Right lobe of liver (tissue), 6 donors: ENCODE results near the gene ZNF107. TPM values are rescaled to one million over a fixed set of nuclear protein-coding genes. Genes with fewer than 3 reads are reported as not detected.

ENCODE experiments used
- ATAC-seq, 4 donors: fragments of 200-7000 bp; cut with Tn5 transposase; one replicate each; pipeline ENCODE4 v1.9.1; 2020; ENCODE audit warnings: mild to moderate bottlenecking in 4 of 4, moderate library complexity in 4 of 4
- DNase-seq, 3 donors: peaks; one replicate each; pipeline ENCODE4 v3.0.0-alpha.2; 2020
- H3K27ac ChIP-seq, 3 donors: fragments of 200-600 bp; one replicate each; pipeline ENCODE4 v1.8.0; 2022
- H3K27me3 ChIP-seq, 2 donors: fragments of 200-600 bp; one replicate each; pipeline ENCODE4 v1.8.0; 2022
- H3K36me3 ChIP-seq, 4 donors: fragments of 200-600 bp; sonication (generic) in 1 of 4; one replicate each; pipeline versions ENCODE4 v1.5.1 to v1.8.0; 2017 to 2022; ENCODE audit warnings: control low read depth in 1 of 4
- H3K4me1 ChIP-seq, 4 donors: fragments of 200-600 bp; sonication (generic) in 1 of 4; one replicate each; pipeline versions ENCODE4 v1.5.1 to v1.8.0; 2017 to 2022; ENCODE audit warnings: control low read depth in 1 of 4
- H3K4me3 ChIP-seq, 3 donors: fragments of 200-600 bp; one replicate each; pipeline ENCODE4 v1.8.0; 2022
- H3K9me3 ChIP-seq, 4 donors: fragments of 200-600 bp; sonication (generic) in 1 of 4; one replicate each; pipeline versions ENCODE4 v1.5.1 to v1.8.0; 2017 to 2022; ENCODE audit warnings: control low read depth in 1 of 4
- POLR2A ChIP-seq: fragments of 450-650 bp; IDR thresholded peaks from one replicate; pipeline ENCODE4 v1.6.1; 2017; ENCODE audit warnings: antibody characterized with exemption, mild to moderate bottlenecking
- WGBS: methylation state at CpG from one replicate; pipeline ENCODE4 v1.1.6; 2018; ENCODE audit warnings: low coverage, low lambda C conversion rate; ENCODE audit not compliant: insufficient coverage; ENCODE audit errors: missing lambda C conversion rate; 5-methylcytosine and 5-hydroxymethylcytosine counted together
- intact Hi-C, 2 donors: fragments of 100-400 bp; cut with DNase I; formaldehyde crosslinking; loops; one replicate each; pipeline versions ENCODE4 v1.11.2 to v1.14.1; 2022
- total RNA-seq, 6 experiments: library from RNA; depleted of rRNA in 2 of 6; stranded (reverse); fragments of >200 nt in 2 of 6; fragmentation: NEBNext Ultra II Directional in 3 of 6; extraction: Animal tissue kit (Norgen Biotek cat#: 25700) in 3 of 6; gene quantifications; one replicate each; pipeline versions ENCODE4 v1.1.0 to v1.2.4, GENCODE V29; 2016 to 2023
- TF ChIP-seq, protein P1 (sequence below), 4 donors: fragments of 200-600 bp in 3 of 4; fragments of 450-650 bp in 1 of 4; IDR thresholded peaks; one replicate each; pipeline versions ENCODE4 v1.5.1 to v1.8.0; 2016 to 2022; ENCODE audit warnings: antibody characterized with exemption in 4 of 4, mild to moderate bottlenecking in 2 of 4
- donor health status: DM: no; HTN: yes; CAD: no.
- donor health status: DM: no; HTN: no; CAD: no.
- donor health status: DM: no; HTN: no; CAD: no.
- donor health status: DM: no; HTN: yes; CAD: no.
- donor health status: DM: no; HTN: yes; CAD: no.

Gene ZNF107
- total RNA-seq, 6 experiments from 2014 or later: 1.2 to 2.0 (median 1.6) TPM

GRCh38 chr7:64625114-64626082, 40.5 kb upstream of the ZNF107 start:
- TF ChIP-seq, protein P1, sequence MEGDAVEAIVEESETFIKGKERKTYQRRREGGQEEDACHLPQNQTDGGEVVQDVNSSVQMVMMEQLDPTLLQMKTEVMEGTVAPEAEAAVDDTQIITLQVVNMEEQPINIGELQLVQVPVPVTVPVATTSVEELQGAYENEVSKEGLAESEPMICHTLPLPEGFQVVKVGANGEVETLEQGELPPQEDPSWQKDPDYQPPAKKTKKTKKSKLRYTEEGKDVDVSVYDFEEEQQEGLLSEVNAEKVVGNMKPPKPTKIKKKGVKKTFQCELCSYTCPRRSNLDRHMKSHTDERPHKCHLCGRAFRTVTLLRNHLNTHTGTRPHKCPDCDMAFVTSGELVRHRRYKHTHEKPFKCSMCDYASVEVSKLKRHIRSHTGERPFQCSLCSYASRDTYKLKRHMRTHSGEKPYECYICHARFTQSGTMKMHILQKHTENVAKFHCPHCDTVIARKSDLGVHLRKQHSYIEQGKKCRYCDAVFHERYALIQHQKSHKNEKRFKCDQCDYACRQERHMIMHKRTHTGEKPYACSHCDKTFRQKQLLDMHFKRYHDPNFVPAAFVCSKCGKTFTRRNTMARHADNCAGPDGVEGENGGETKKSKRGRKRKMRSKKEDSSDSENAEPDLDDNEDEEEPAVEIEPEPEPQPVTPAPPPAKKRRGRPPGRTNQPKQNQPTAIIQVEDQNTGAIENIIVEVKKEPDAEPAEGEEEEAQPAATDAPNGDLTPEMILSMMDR (IDR thresholded peaks at IDR 0.05): peak; percentile 69 to 89 (median 80)
- TF ChIP-seq POLR2A: no peak
- Histone ChIP-seq H3K9me3 (peaks cover 0 to 2% (median under 1%) of the 10 kb centered on the region in 4 donors), H3K4me1 (peaks cover 0 to 7% (median 0%) of the 10 kb centered on the region in 4 donors), H3K4me3 (no peak overlapping the region), H3K27ac (no peak overlapping the region), H3K27me3 (no peaks in the 10 kb centered on the region), H3K36me3 (no peaks in the 10 kb centered on the region)
- ATAC-seq: peak; percentile 29 to 51 (median 39)
- DNase-seq: no peak
- WGBS: 21% methylated on average over 12 of the region's 12 CpGs
- intact Hi-C loops: no loop called here

- WGBS: 51% methylated on average over 5 of the region's 5 CpGs
- no peak for ATAC-seq
- peaks cover 0 to 7% (median 0%) of the 10 kb centered on the region in 4 donors for H3K4me1 ChIP-seq
- H3K36me3 ChIP-seq: no peaks in the 10 kb centered on the region
- no peaks in the 10 kb centered on the region for H3K27me3 ChIP-seq
- H3K27ac ChIP-seq: no peak overlapping the region
- intact Hi-C loops: no loop called here
- H3K9me3 ChIP-seq: no peaks in the 10 kb centered on the region
- DNase-seq: no peak
- TF ChIP-seq POLR2A: no peak
- TF ChIP-seq, protein P1 (IDR thresholded peaks at IDR 0.05): no peak
- no peak overlapping the region for H3K4me3 ChIP-seq
Observed at GRCh38 chr7:64626083-64626469, 39.9 kb upstream of the ZNF107 start.

DNA sequence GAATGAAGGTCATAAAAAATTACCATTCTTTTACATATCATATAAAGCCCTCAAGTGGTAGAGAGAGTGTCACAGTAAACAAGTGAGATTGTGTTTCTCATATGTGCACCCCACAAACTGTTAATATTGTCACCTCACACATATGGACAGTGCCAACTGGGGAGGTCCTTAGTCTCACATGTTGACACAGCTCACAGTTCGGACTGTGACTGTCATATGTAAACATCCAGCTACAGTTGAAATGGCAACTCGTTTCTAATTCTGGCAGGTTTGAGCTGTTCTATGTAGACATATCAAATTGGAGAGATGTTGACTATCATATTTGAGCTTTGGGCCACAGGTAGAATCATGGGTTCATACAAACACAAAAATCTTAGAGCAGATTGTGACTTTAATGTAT, 39.4 kb upstream of the ZNF107 start:
- intact Hi-C loops: no loop called here

GRCh38 chr7:64628192-64628591, 37.7 kb upstream of the ZNF107 start:
- H3K36me3 ChIP-seq: no peaks in the 10 kb centered on the region
- no peaks in the 10 kb centered on the region for H3K27me3 ChIP-seq
- no peak for DNase-seq
- H3K27ac ChIP-seq: peak overlapping the region in 2 of 3 donors; percentile 10 to 78
- no peak for TF ChIP-seq POLR2A
- TF ChIP-seq, protein P1 (IDR thresholded peaks at IDR 0.05): no peak
- H3K4me1 ChIP-seq: peaks cover 0 to 7% (median 0%) of the 10 kb centered on the region in 4 donors
- H3K9me3 ChIP-seq: no peaks in the 10 kb centered on the region
- ATAC-seq: peak in 3 of 4 donors; percentile 3 to 53 (median 26)
- H3K4me3 ChIP-seq: no peak overlapping the region
- intact Hi-C loops: no loop called here

More for the DNA sequence above, 39.4 kb upstream of the ZNF107 start:
- H3K4me3 ChIP-seq: no peak overlapping the region
- no peaks in the 10 kb centered on the region for H3K36me3 ChIP-seq
- no peaks in the 10 kb centered on the region for H3K27me3 ChIP-seq
- H3K9me3 ChIP-seq: no peaks in the 10 kb centered on the region
- no peak overlapping the region for H3K27ac ChIP-seq
- H3K4me1 ChIP-seq: peaks cover 0 to 7% (median 0%) of the 10 kb centered on the region in 4 donors
- ATAC-seq: peak in 1 of 4 donors; percentile 24
- TF ChIP-seq, protein P1 (IDR thresholded peaks at IDR 0.05): no peak
- TF ChIP-seq POLR2A: no peak
- WGBS: 14% methylated on average over 2 of the region's 2 CpGs
- no peak for DNase-seq
